ENCODE data around the gene ARHGEF9.
"Not testable (repeated sequence)": the region's sequence is repeated elsewhere in the genome, so short reads cannot be mapped to it uniquely, and the experiment has no call there.

Gene ARHGEF9

GRCh38 chrX:63652086-63652765, 132.8 kb downstream of the ARHGEF9 start:
- no peak for DNase-seq (ENCODE audit: low read depth)
- H3K4me3 ChIP-seq (ENCODE audit: low read depth, low read length), result no peak overlapping the region
- no peak for TF ChIP-seq CTCF (IDR thresholded peaks at IDR 0.05; ENCODE audit: low read depth, low read length, missing control alignments)

- DNase-seq (ENCODE audit: low read depth), result not testable (repeated sequence)
Observed at GRCh38 chrX:63645748-63646147, 139.3 kb downstream of the ARHGEF9 start.

GRCh38 chrX:63635750-63636149, 149.3 kb downstream of the ARHGEF9 start:
- no peak overlapping the region for H3K4me3 ChIP-seq (ENCODE audit: low read depth, low read length)
- no peak for DNase-seq (ENCODE audit: low read depth)

More at GRCh38 chrX:63645748-63646147, 139.3 kb downstream of the ARHGEF9 start:
- H3K4me3 ChIP-seq (ENCODE audit: low read depth, low read length), result not testable (repeated sequence)

GRCh38 chrX:63613531-63614028, 171.4 kb downstream of the ARHGEF9 start:
- H3K4me3 ChIP-seq (ENCODE audit: low read depth, low read length), result no peak overlapping the region
- DNase-seq (ENCODE audit: low read depth), result no peak
- TF ChIP-seq CTCF (IDR thresholded peaks at IDR 0.05; ENCODE audit: low read depth, low read length, missing control alignments), result no peak

More at GRCh38 chrX:63635750-63636149, 149.3 kb downstream of the ARHGEF9 start:
- no peak for TF ChIP-seq CTCF (IDR thresholded peaks at IDR 0.05; ENCODE audit: low read depth, low read length, missing control alignments)

GRCh38 chrX:63585936-63586335, 199.1 kb downstream of the ARHGEF9 start:
- no peak overlapping the region for H3K4me3 ChIP-seq (ENCODE audit: low read depth, low read length)
- DNase-seq (ENCODE audit: low read depth), result no peak
- TF ChIP-seq CTCF (IDR thresholded peaks at IDR 0.05; ENCODE audit: low read depth, low read length, missing control alignments), result no peak
